NT2/D1 (cell line): ENCODE data around the gene MRTFB.

ENCODE experiments used
- YY1 ChIP-seq: IDR thresholded peaks from 2 replicates; pipeline ENCODE4 v1.6.1; 2011; ENCODE audit not compliant: insufficient read length, insufficient read depth
- ZNF274 ChIP-seq: IDR thresholded peaks from 2 replicates; pipeline ENCODE4 v1.6.1; 2011; ENCODE audit warnings: mild to moderate bottlenecking, low read depth, low read length

- TF ChIP-seq ZNF274 (no peak), YY1 (no peak)
Observed at GRCh38 chr16:14135704-14136103, 64.6 kb downstream of the MRTFB start.
